ENCODE results near the gene LRRC49. TPM values are rescaled to one million over a fixed set of nuclear protein-coding genes. Genes with fewer than 3 reads are reported as not detected.

LRRC49 gene
- total and polyA plus RNA-seq, 10 of the 15 experiments (the other 5 are each of a cell fraction or from before 2014, with no cell fraction given) = 1.4 to 3.7 (median 2.9) TPM

DNA sequence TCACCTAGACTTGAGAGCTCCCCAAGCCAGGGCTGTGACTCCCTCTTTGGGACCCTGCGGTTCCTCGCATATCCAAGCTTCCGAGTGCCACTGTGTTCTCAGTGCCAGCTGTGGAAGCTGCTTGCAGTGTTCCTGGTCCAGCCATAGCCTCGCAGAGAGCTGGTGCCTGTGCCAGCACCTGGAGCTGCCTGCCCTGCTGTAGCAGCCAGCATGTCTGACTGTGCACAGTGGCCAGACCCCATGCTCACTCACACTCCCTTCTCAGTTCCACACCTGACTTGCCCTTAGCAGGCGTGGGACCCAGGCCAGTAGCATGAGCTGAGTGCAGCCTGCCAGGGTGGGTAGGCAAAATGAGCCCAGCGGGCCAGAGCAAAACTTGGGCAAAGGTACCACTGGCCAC lies 25.3 kb downstream of the LRRC49 start:
- no peak overlapping the region for H2AFZ ChIP-seq (ENCODE audit: control insufficient read depth, low read depth, low read length)
- in situ Hi-C loops (cut with MboI) (no loop called here), intact Hi-C loops (cut with micrococcal nuclease; ENCODE audit: unreplicated experiment) (no loop called here)
- ATAC-seq (no peak), DNase-seq (ENCODE audit: low read depth, low spot score) (no peak), FAIRE-seq (no peak)
- peaks cover 3% of the 10 kb centered on the region; the same call in 2 of the 3 replicates for H3K9me3 ChIP-seq (replicated peaks; ENCODE audit: control insufficient read depth, insufficient read depth, low read length)
- RAD21 ChIA-PET (ENCODE audit: unreplicated experiment) = no interaction called here
- no peaks in the 10 kb centered on the region for H3K36me3 ChIP-seq (ENCODE audit: control insufficient read depth in 2 of 2, insufficient read depth in 2 of 2, low read length in 1 of 2)
- no peak overlapping the region for H3K9ac ChIP-seq (ENCODE audit: control insufficient read depth, insufficient read depth, low read length)
- TF ChIP-seq ZSCAN29 (IDR thresholded peaks at IDR 0.05) (no peak), STAT3 (IDR thresholded peaks at IDR 0.05; ENCODE audit: low read depth, low read length) (no peak)
- H3K4me2 ChIP-seq (ENCODE audit: control insufficient read depth, insufficient read depth) = no peak overlapping the region
- 59% methylated on average over 6 of the region's 6 CpGs for WGBS (ENCODE audit: insufficient coverage, insufficient replicate concordance, low lambda C conversion rate, missing lambda C conversion rate)
- H4K20me1 ChIP-seq (ENCODE audit: control insufficient read depth, insufficient read depth) = no peaks in the 10 kb centered on the region
- H3K4me3 ChIP-seq = no peak overlapping the region
- BruUV-seq (replicated peaks) = no TSS peak
- peaks cover 4% of the 10 kb centered on the region; the same call in 1 of the 2 replicates for H3K4me1 ChIP-seq (ENCODE audit: control insufficient read depth, insufficient read depth, low read length)
- POLR2A ChIA-PET = no interaction called here
- CTCF ChIA-PET = interaction anchor here (1.0 kb wide), 1 partner anchor 11 kb away, joined by 3 read pairs; no protein-coding TSS in a partner anchor
- SMC1A ChIA-PET (ENCODE audit: uncharacterized antibody, unreplicated experiment) = no interaction called here
- no peak overlapping the region for H3K27ac ChIP-seq (ENCODE audit: control insufficient read depth, insufficient read depth)
- no peaks in the 10 kb centered on the region for H3K79me2 ChIP-seq (ENCODE audit: control insufficient read depth, insufficient read depth, low read length)
- no peaks in the 10 kb centered on the region for H3K27me3 ChIP-seq (replicated peaks in 1 of 2; ENCODE audit: control insufficient read depth in 2 of 2, insufficient read depth in 2 of 2, low read length in 1 of 2)

DNA sequence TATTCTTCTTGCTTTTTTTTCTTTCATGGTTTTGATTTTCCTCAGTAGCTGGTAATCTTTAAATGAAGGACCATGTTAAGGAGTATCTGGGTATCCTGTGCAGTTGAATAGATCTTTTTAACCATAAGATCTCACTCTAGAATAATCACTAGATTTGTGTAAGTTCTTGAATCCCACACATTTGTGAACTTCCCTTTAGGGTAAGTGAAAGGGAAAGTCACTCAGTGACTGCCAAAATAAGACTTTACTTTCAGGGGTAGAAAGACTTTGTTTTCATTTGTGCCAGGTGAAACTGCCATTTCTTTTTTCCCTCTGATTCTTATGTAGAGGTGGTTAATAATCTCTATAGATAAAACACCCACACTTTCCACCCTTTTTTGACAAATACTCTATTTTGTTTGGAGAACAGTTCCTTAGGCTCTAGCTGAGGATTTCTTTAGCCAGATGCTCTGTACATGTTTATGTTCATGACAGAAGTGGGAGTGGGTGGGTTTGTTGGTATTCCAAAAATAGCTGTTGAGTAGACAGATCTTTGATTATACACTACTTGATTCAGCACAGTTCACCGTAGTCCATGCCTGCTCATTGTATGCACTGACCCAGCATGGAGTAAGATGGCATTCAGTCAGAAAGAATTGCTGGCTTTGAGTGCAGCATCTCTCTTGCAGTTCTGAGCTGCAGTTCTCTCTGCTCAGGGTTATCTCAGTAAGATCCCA lies 28.5 kb downstream of the LRRC49 start:
- FAIRE-seq (no peak), DNase-seq (ENCODE audit: low read depth, low spot score) (peak; percentile 15), ATAC-seq (0 out of 3 replicates have a peak, but pooled peaks have one; percentile 22)
- peak overlapping the region; percentile 18; the same call in 1 of the 2 replicates for H3K4me3 ChIP-seq
- POLR2A ChIA-PET = no interaction called here
- peak overlapping the region; percentile 29 for H3K27ac ChIP-seq (ENCODE audit: control insufficient read depth, insufficient read depth)
- H3K4me1 ChIP-seq (ENCODE audit: control insufficient read depth, insufficient read depth, low read length) = peaks cover 4% of the 10 kb centered on the region; the same call in 1 of the 2 replicates
- H3K27me3 ChIP-seq (replicated peaks in 1 of 2; ENCODE audit: control insufficient read depth in 2 of 2, insufficient read depth in 2 of 2, low read length in 1 of 2) = no peaks in the 10 kb centered on the region
- intact Hi-C loops (cut with micrococcal nuclease; ENCODE audit: unreplicated experiment) = no loop called here
- no peaks in the 10 kb centered on the region for H4K20me1 ChIP-seq (ENCODE audit: control insufficient read depth, insufficient read depth)
- RAD21 ChIA-PET (ENCODE audit: unreplicated experiment) = no interaction called here
- in situ Hi-C loops (cut with MboI) = no loop called here
- CTCF ChIA-PET = interaction anchor here (1.0 kb wide), 1 partner anchor 96 kb away, joined by 3 read pairs; no protein-coding TSS in a partner anchor
- BruUV-seq (replicated peaks) = no TSS peak
- TF ChIP-seq MEF2A (IDR thresholded peaks at IDR 0.05; ENCODE audit: insufficient read depth, low read depth, low read length) (0 out of 2 replicates have a peak, but pooled peaks have one; percentile 36), CBX3 (IDR thresholded peaks at IDR 0.05; ENCODE audit: borderline replicate concordance, low read depth) (no peak), RBBP5 (conservative IDR thresholded peaks at IDR 0.05) (no peak)
- SMC1A ChIA-PET (ENCODE audit: uncharacterized antibody, unreplicated experiment) = no interaction called here
- H2AFZ ChIP-seq (ENCODE audit: control insufficient read depth, low read depth, low read length) = peak overlapping the region; percentile 37
- H3K79me2 ChIP-seq (ENCODE audit: control insufficient read depth, insufficient read depth, low read length) = no peaks in the 10 kb centered on the region
- no peak overlapping the region for H3K9ac ChIP-seq (ENCODE audit: control insufficient read depth, insufficient read depth, low read length)
- WGBS (ENCODE audit: insufficient coverage, insufficient replicate concordance, low lambda C conversion rate, missing lambda C conversion rate) = 4% methylated on average over 1 of the region's 1 CpG
- H3K36me3 ChIP-seq (ENCODE audit: control insufficient read depth in 2 of 2, insufficient read depth in 2 of 2, low read length in 1 of 2) = no peaks in the 10 kb centered on the region
- H3K4me2 ChIP-seq (ENCODE audit: control insufficient read depth, insufficient read depth) = peak overlapping the region; percentile 56
- peaks cover 3% of the 10 kb centered on the region; the same call in 2 of the 3 replicates for H3K9me3 ChIP-seq (replicated peaks; ENCODE audit: control insufficient read depth, insufficient read depth, low read length)

Data from GM12878 (cell line).